Hepatocyte (in vitro differentiated cells): ENCODE results near the gene TIMM44. TPM values are rescaled to one million over a fixed set of nuclear protein-coding genes. Genes with fewer than 3 reads are reported as not detected.

ENCODE experiments used
- DNase-seq: peaks from one replicate; pipeline ENCODE4 v3.0.0-alpha.2; 2016; ENCODE audit warnings: low spot score
- H2AFZ ChIP-seq: fragments of 200-600 bp; sonication (generic); 2 replicates; pipeline ENCODE4 v1.6.0; 2016; ENCODE audit warnings: antibody characterized with exemption, mild to moderate bottlenecking
- H3K27ac ChIP-seq: fragments of 200-600 bp; sonication (generic); 2 replicates; pipeline ENCODE4 v1.5.1; 2016; ENCODE audit warnings: mild to moderate bottlenecking
- H3K27me3 ChIP-seq: fragments of 200-600 bp; sonication (generic); 2 replicates; pipeline ENCODE4 v1.6.1; 2016
- H3K36me3 ChIP-seq: fragments of 200-600 bp; sonication (generic); replicated peaks from 2 replicates; pipeline ENCODE4 v1.5.1; 2016; ENCODE audit warnings: low read depth; ENCODE audit not compliant: insufficient read depth
- H3K4me1 ChIP-seq: fragments of 200-600 bp; sonication (generic); 2 replicates; pipeline ENCODE4 v1.5.1; 2016; ENCODE audit warnings: mild to moderate bottlenecking, moderate library complexity; ENCODE audit not compliant: insufficient read depth
- H3K4me2 ChIP-seq: fragments of 200-600 bp; sonication (generic); 2 replicates; pipeline ENCODE4 v1.6.0; 2016
- H3K4me3 ChIP-seq: fragments of 200-600 bp; sonication (generic); 2 replicates; pipeline ENCODE4 v1.5.1; 2016; ENCODE audit warnings: mild to moderate bottlenecking
- H3K79me2 ChIP-seq: fragments of 200-600 bp; sonication (generic); 2 replicates; pipeline ENCODE4 v1.6.0; 2017; ENCODE audit warnings: mild to moderate bottlenecking
- H3K9me2 ChIP-seq: fragments of 200-600 bp; sonication (generic); replicated peaks from 2 replicates; pipeline ENCODE4 v1.6.0; 2017; ENCODE audit warnings: mild to moderate bottlenecking; ENCODE audit not compliant: insufficient read depth
- H3K9me3 ChIP-seq: fragments of 200-600 bp; sonication (generic); 2 replicates; pipeline ENCODE4 v1.5.1; 2016; ENCODE audit warnings: low read depth, mild to moderate bottlenecking
- H4K20me1 ChIP-seq: fragments of 200-600 bp; sonication (generic); 2 replicates; pipeline ENCODE4 v1.6.0; 2016; ENCODE audit warnings: mild to moderate bottlenecking; ENCODE audit not compliant: insufficient read depth, poor library complexity, severe bottlenecking
- CTCF ChIP-seq: fragments of 200-600 bp; sonication (generic); IDR thresholded peaks from 2 replicates; pipeline ENCODE4 v1.5.1; 2016; ENCODE audit warnings: antibody characterized with exemption, mild to moderate bottlenecking; ENCODE audit not compliant: poor library complexity
- EZH2 ChIP-seq: fragments of 200-600 bp; sonication (generic); IDR thresholded peaks from 2 replicates; pipeline ENCODE4 v1.6.1; 2016; ENCODE audit warnings: antibody characterized with exemption, mild to moderate bottlenecking, borderline replicate concordance
- EZH2phosphoT487 ChIP-seq: fragments of 200-600 bp; sonication (generic); IDR thresholded peaks from one replicate; pipeline ENCODE4 v1.6.1; 2018; ENCODE audit warnings: antibody characterized with exemption, mild to moderate bottlenecking, low read depth, moderate library complexity; ENCODE audit not compliant: unreplicated experiment, severe bottlenecking
- WGBS: methylation state at CpG from one replicate; pipeline ENCODE4 v1.1.6; 2016; ENCODE audit warnings: low lambda C conversion rate; ENCODE audit errors: missing lambda C conversion rate; 5-methylcytosine and 5-hydroxymethylcytosine counted together
- polyA plus RNA-seq: library from polyadenylated mRNA; unstranded; fragments of >200 nt; fragmentation: Nextera tagmentation; extraction: Ambion mirVana; gene quantifications from 2 replicates; pipeline ENCODE4 v1.2.1, GENCODE V29; 2016
- total RNA-seq: library from RNA; depleted of rRNA; stranded (reverse); fragments of >200 nt; gene quantifications from 2 replicates; pipeline ENCODE4 v1.2.3, GENCODE V29; 2014

TIMM44 gene
- total and polyA plus RNA-seq, 2 experiments from 2014 or later: 40.7 to 52.0 TPM

GRCh38 chr19:7879836-7880235 is 63.6 kb downstream of the TIMM44 start:
- Histone ChIP-seq H2AFZ (no peak overlapping the region), H3K9me3 (no peaks in the 10 kb centered on the region), H3K79me2 (no peaks in the 10 kb centered on the region), H3K27ac (no peak overlapping the region), H3K27me3 (no peaks in the 10 kb centered on the region), H3K9me2 (no peaks in the 10 kb centered on the region), H3K4me3 (no peak overlapping the region), H3K4me2 (no peak overlapping the region), H4K20me1 (no peaks in the 10 kb centered on the region), H3K4me1 (no peaks in the 10 kb centered on the region), H3K36me3 (no peaks in the 10 kb centered on the region)
- 90% methylated on average over 19 of the region's 19 CpGs for WGBS
- no peak for DNase-seq
- TF ChIP-seq EZH2phosphoT487: no peak
- TF ChIP-seq EZH2: no peak
- no peak for TF ChIP-seq CTCF

- Histone ChIP-seq H3K27ac (no peak overlapping the region), H3K4me1 (no peaks in the 10 kb centered on the region), H3K9me3 (no peaks in the 10 kb centered on the region), H3K36me3 (no peaks in the 10 kb centered on the region), H3K9me2 (no peaks in the 10 kb centered on the region), H4K20me1 (no peaks in the 10 kb centered on the region), H3K4me2 (no peak overlapping the region), H3K79me2 (no peaks in the 10 kb centered on the region), H3K4me3 (no peak overlapping the region), H3K27me3 (no peaks in the 10 kb centered on the region), H2AFZ (no peak overlapping the region)
- DNase-seq: no peak
- TF ChIP-seq EZH2phosphoT487: no peak
- no peak for TF ChIP-seq EZH2
- TF ChIP-seq CTCF: no peak
- WGBS: 89% methylated on average over 18 of the region's 18 CpGs
Observed at GRCh38 chr19:7879111-7879807, 64.2 kb downstream of the TIMM44 start.

GRCh38 chr19:7877249-7877836 is 66.1 kb downstream of the TIMM44 start:
- WGBS: 95% methylated on average over 6 of the region's 6 CpGs
- TF ChIP-seq EZH2 (no peak), EZH2phosphoT487 (no peak), CTCF (no peak)
- no peak overlapping the region for H3K4me2 ChIP-seq

More at GRCh38 chr19:7877249-7877836, 66.1 kb downstream of the TIMM44 start:
- DNase-seq: no peak
- Histone ChIP-seq H3K79me2 (no peaks in the 10 kb centered on the region), H4K20me1 (no peaks in the 10 kb centered on the region), H3K9me3 (no peaks in the 10 kb centered on the region), H3K9me2 (no peaks in the 10 kb centered on the region), H2AFZ (no peak overlapping the region), H3K4me3 (no peak overlapping the region), H3K36me3 (no peaks in the 10 kb centered on the region), H3K27me3 (peaks cover 16% of the 10 kb centered on the region), H3K4me1 (peaks cover 4% of the 10 kb centered on the region), H3K27ac (no peak overlapping the region)

Other genes with a start within 250 kb of the TIMM44 start
- gene FCER2, start 241.5 kb downstream of the TIMM44 start, total RNA-seq: not detected in 2 replicates
- not detected in 2 replicates for gene FCER2, start 241.5 kb downstream of the TIMM44 start, polyA plus RNA-seq
- not detected in 2 replicates for gene CLEC4G, start 211.6 kb downstream of the TIMM44 start, total RNA-seq
- gene CLEC4G, start 211.6 kb downstream of the TIMM44 start, polyA plus RNA-seq: not detected in 2 replicates
- gene CD209, start 196.1 kb downstream of the TIMM44 start, total RNA-seq: not detected in 2 replicates
- gene CD209, start 196.1 kb downstream of the TIMM44 start, polyA plus RNA-seq: not detected in 2 replicates
- 0.07 and 0.80 TPM in 2 replicates for gene CLEC4M, start 180.4 kb downstream of the TIMM44 start, total RNA-seq
- not detected in 2 replicates for gene CLEC4M, start 180.4 kb downstream of the TIMM44 start, polyA plus RNA-seq
- gene EVI5L, start 113.4 kb downstream of the TIMM44 start, total RNA-seq: 10.7 and 12.4 TPM in 2 replicates
- 11.5 and 13.1 TPM in 2 replicates for gene EVI5L, start 113.4 kb downstream of the TIMM44 start, polyA plus RNA-seq
- gene PRR36, start 69.3 kb downstream of the TIMM44 start, total RNA-seq: 0.40 and 1.00 TPM in 2 replicates
- 2.5 and 5.4 TPM in 2 replicates for gene PRR36, start 69.3 kb downstream of the TIMM44 start, polyA plus RNA-seq
- 1.8 and 4.5 TPM in 2 replicates for gene LRRC8E, start 55.2 kb downstream of the TIMM44 start, total RNA-seq
- gene LRRC8E, start 55.2 kb downstream of the TIMM44 start, polyA plus RNA-seq: 3.2 and 3.3 TPM in 2 replicates
- 13.6 and 13.8 TPM in 2 replicates for gene MAP2K7, start 39.8 kb downstream of the TIMM44 start, total RNA-seq
- gene MAP2K7, start 39.8 kb downstream of the TIMM44 start, polyA plus RNA-seq: 11.8 and 12.8 TPM in 2 replicates
- 0.52 TPM in 1 of 2 replicates, not detected in the other for gene TGFBR3L, start 28.8 kb downstream of the TIMM44 start, total RNA-seq
- gene TGFBR3L, start 28.8 kb downstream of the TIMM44 start, polyA plus RNA-seq: 3.3 and 8.5 TPM in 2 replicates
- 6.5 and 11.8 TPM in 2 replicates for gene SNAPC2, start 23.3 kb downstream of the TIMM44 start, total RNA-seq
- 17.5 and 21.0 TPM in 2 replicates for gene SNAPC2, start 23.3 kb downstream of the TIMM44 start, polyA plus RNA-seq
- gene CTXN1, start 17.5 kb downstream of the TIMM44 start, total RNA-seq: 4.3 and 5.2 TPM in 2 replicates
- gene CTXN1, start 17.5 kb downstream of the TIMM44 start, polyA plus RNA-seq: 13.5 and 14.5 TPM in 2 replicates
- gene ELAVL1, start 62.0 kb upstream of the TIMM44 start, total RNA-seq: 57.7 and 59.5 TPM in 2 replicates
- 88.1 and 89.9 TPM in 2 replicates for gene ELAVL1, start 62.0 kb upstream of the TIMM44 start, polyA plus RNA-seq
- gene CCL25, start 109.1 kb upstream of the TIMM44 start, total RNA-seq: 1.2 TPM in 1 of 2 replicates, not detected in the other
- gene CCL25, start 109.1 kb upstream of the TIMM44 start, polyA plus RNA-seq: 2.1 TPM in 1 of 2 replicates, not detected in the other
- gene FBN3, start 205.9 kb upstream of the TIMM44 start, total RNA-seq: 9.4 and 11.5 TPM in 2 replicates
- gene FBN3, start 205.9 kb upstream of the TIMM44 start, polyA plus RNA-seq: 6.4 and 7.5 TPM in 2 replicates